Natural killer cell (primary cell): Measurements from ENCODE around the gene CPEB3. TPM values are rescaled to one million over a fixed set of nuclear protein-coding genes. Genes with fewer than 3 reads are reported as not detected.

Experiments used
- ATAC-seq, 3 donors: fragments of 150-1000 bp in 2 of 3; fragments of 200-7000 bp in 1 of 3; cut with Tn5 transposase; 1 replicate in 1 of 3; 2 replicates in 2 of 3; pipeline ENCODE4 v1.10.0; 2021; ENCODE audit warnings: mild to moderate bottlenecking in 2 of 3, moderate library complexity in 2 of 3
- DNase-seq, 2 donors: peaks; one replicate each; pipeline versions ENCODE4 v3.0.0 to v3.0.0-alpha.2; 2013 to 2021; ENCODE audit warnings: mixed read lengths in 1 of 2
- H3K27ac ChIP-seq: one replicate; pipeline ENCODE4 v1.5.1; 2013; ENCODE audit warnings: mild to moderate bottlenecking, low read length
- H3K27me3 ChIP-seq: one replicate; pipeline ENCODE4 v1.6.1; 2013; ENCODE audit warnings: low read length; ENCODE audit not compliant: control insufficient read depth, insufficient read depth
- H3K36me3 ChIP-seq: one replicate; pipeline ENCODE4 v1.6.1; 2013; ENCODE audit warnings: low read length; ENCODE audit not compliant: control insufficient read depth, insufficient read depth
- H3K4me1 ChIP-seq: one replicate; pipeline ENCODE4 v1.6.1; 2013; ENCODE audit warnings: low read length; ENCODE audit not compliant: control insufficient read depth, insufficient read depth
- H3K4me3 ChIP-seq: one replicate; pipeline ENCODE4 v1.5.1; 2013; ENCODE audit warnings: low read length
- H3K9me3 ChIP-seq: one replicate; pipeline ENCODE4 v1.6.1; 2013; ENCODE audit warnings: low read length; ENCODE audit not compliant: control insufficient read depth, insufficient read depth
- H3K27ac Mint-ChIP-seq, 2 donors: one replicate each; pipeline ENCODE4 v1.8.0; 2022; ENCODE audit warnings: mild to moderate bottlenecking in 2 of 2, mixed read lengths in 2 of 2, moderate library complexity in 1 of 2
- H3K27me3 Mint-ChIP-seq, 2 donors: one replicate each; pipeline ENCODE4 v1.8.0; 2022; ENCODE audit warnings: low read depth in 2 of 2, mixed read lengths in 2 of 2
- H3K36me3 Mint-ChIP-seq: one replicate; pipeline ENCODE4 v1.8.0; 2022; ENCODE audit warnings: mixed read lengths
- H3K4me1 Mint-ChIP-seq, 2 donors: one replicate each; pipeline ENCODE4 v1.8.0; 2022; ENCODE audit warnings: mixed read lengths in 2 of 2
- H3K4me3 Mint-ChIP-seq: one replicate; pipeline ENCODE4 v1.8.0; 2022; ENCODE audit warnings: mild to moderate bottlenecking, moderate library complexity, mixed read lengths
- H3K9me3 Mint-ChIP-seq, 2 donors: one replicate each; pipeline ENCODE4 v1.8.0; 2022; ENCODE audit warnings: mixed read lengths in 2 of 2
- WGBS: methylation state at CpG from one replicate; pipeline ENCODE4 v1.1.7; 2013; ENCODE audit warnings: missing lambda C conversion rate; ENCODE audit not compliant: insufficient coverage; 5-methylcytosine and 5-hydroxymethylcytosine counted together
- intact Hi-C: fragments of 100-400 bp; cut with micrococcal nuclease; formaldehyde crosslinking; loops from one replicate; pipeline ENCODE4 v1.14.2; 2022
- total RNA-seq, 4 donors: library from RNA; stranded (reverse); fragments of 120-200 nt in 1 of 4; gene quantifications; one replicate each; pipeline versions ENCODE4 v1.2.3 to v1.2.4, GENCODE V29; 2013 to 2022
- TF ChIP-seq, protein P1 (sequence below): fragments of 200-600 bp; IDR thresholded peaks from one replicate; pipeline ENCODE4 v1.8.0; 2022; ENCODE audit warnings: antibody characterized with exemption

Gene CPEB3
- total RNA-seq, 3 donors from 2014 or later (not counting 1 experiment from before 2014, with no cell fraction given): 3.6 to 6.9 (median 5.4) TPM

DNA sequence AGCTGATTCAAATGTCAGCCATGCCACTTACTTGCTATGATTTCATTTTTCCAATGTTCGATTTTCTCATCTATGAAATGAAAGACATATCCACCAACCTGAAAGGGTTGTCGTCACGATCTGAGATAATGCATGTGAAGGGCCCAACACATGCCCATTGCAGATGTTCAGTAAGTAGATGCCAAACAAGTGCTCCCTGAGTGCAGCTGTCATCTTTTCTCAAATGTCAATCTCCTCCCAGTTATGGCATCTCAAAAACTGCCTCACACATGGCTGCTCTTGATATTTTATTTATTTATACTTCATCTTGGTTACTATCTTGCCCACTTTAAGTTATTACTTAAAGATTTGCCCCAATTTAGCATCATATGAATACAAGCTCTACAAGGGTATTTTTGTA, 16.8 kb downstream of the CPEB3 start:
- Histone ChIP-seq H3K27me3 (no peaks in the 10 kb centered on the region), H3K4me3 (no peak overlapping the region), H3K36me3 (no peaks in the 10 kb centered on the region), H3K4me1 (no peaks in the 10 kb centered on the region), H3K27ac (no peak overlapping the region), H3K9me3 (no peaks in the 10 kb centered on the region)
- H3K27me3 Mint-ChIP-seq: no peaks in the 10 kb centered on the region
- no peaks in the 10 kb centered on the region for H3K9me3 Mint-ChIP-seq
- DNase-seq: no peak
- TF ChIP-seq, protein P1, sequence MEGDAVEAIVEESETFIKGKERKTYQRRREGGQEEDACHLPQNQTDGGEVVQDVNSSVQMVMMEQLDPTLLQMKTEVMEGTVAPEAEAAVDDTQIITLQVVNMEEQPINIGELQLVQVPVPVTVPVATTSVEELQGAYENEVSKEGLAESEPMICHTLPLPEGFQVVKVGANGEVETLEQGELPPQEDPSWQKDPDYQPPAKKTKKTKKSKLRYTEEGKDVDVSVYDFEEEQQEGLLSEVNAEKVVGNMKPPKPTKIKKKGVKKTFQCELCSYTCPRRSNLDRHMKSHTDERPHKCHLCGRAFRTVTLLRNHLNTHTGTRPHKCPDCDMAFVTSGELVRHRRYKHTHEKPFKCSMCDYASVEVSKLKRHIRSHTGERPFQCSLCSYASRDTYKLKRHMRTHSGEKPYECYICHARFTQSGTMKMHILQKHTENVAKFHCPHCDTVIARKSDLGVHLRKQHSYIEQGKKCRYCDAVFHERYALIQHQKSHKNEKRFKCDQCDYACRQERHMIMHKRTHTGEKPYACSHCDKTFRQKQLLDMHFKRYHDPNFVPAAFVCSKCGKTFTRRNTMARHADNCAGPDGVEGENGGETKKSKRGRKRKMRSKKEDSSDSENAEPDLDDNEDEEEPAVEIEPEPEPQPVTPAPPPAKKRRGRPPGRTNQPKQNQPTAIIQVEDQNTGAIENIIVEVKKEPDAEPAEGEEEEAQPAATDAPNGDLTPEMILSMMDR: no peak
- intact Hi-C loops: no loop called here
- peaks cover 1 to 12% of the 10 kb centered on the region in 2 donors for H3K4me1 Mint-ChIP-seq
- ATAC-seq: no peak
- no peak overlapping the region for H3K4me3 Mint-ChIP-seq
- no peak overlapping the region for H3K27ac Mint-ChIP-seq
- 95% methylated on average over 3 of the region's 3 CpGs for WGBS
- no peaks in the 10 kb centered on the region for H3K36me3 Mint-ChIP-seq

DNA sequence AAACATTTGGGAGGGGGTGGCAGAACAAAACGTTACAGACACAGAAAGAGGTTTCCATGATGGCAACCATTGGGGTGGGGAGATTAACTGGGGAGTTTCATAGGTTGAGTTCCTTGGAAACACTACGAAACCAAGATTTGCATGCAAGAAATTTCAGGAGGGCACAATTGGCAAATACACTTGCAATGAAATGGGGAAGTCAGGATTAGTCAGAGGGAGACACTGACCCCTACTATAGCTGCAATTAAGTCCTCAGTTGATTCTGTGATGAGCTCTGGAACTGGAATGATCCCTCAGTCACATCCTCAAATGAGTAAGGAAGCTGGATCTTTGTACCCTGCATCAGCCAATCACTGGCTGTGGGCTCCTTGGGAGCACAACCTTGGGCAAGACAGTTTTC, 22.1 kb downstream of the CPEB3 start:
- peaks cover 0 to 13% of the 10 kb centered on the region in 2 donors for H3K4me1 Mint-ChIP-seq

DNA sequence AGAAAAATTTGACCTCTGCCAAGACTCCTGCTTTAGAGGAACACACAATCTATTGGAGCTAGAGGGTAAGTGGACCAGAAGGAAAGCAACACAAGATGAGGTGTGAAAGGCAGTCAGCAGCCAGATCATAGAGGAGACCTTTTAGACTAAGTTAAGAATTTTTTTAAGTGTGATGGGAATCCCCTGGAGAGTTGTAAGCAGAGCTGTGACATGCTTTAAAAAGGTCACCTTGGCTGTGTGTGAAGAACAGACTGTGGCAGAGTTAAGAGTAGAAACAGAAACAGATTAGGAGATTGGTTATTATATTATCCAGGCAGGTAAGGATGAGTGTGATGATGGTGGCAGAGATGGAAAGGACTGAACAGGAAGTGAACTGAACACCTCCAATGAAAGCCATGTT, 23.5 kb downstream of the CPEB3 start:
- Histone ChIP-seq H3K27ac (no peak overlapping the region), H3K9me3 (no peaks in the 10 kb centered on the region), H3K36me3 (no peaks in the 10 kb centered on the region), H3K4me3 (no peak overlapping the region), H3K27me3 (no peaks in the 10 kb centered on the region), H3K4me1 (no peaks in the 10 kb centered on the region)
- Mint-ChIP-seq H3K27ac (peak overlapping the region in 1 of 2 donors; percentile 3), H3K36me3 (no peaks in the 10 kb centered on the region), H3K4me1 (peaks cover 0 to 10% of the 10 kb centered on the region in 2 donors), H3K4me3 (no peak overlapping the region), H3K27me3 (no peaks in the 10 kb centered on the region), H3K9me3 (no peaks in the 10 kb centered on the region)
- no peak for DNase-seq
- TF ChIP-seq, protein P1: no peak
- intact Hi-C loops: no loop called here
- peak; percentile 47 to 56 (median 50) for ATAC-seq

More for the DNA sequence above, 22.1 kb downstream of the CPEB3 start:
- Histone ChIP-seq H3K4me3 (no peak overlapping the region), H3K9me3 (no peaks in the 10 kb centered on the region), H3K36me3 (no peaks in the 10 kb centered on the region), H3K27me3 (no peaks in the 10 kb centered on the region), H3K27ac (no peak overlapping the region), H3K4me1 (no peaks in the 10 kb centered on the region)
- TF ChIP-seq, protein P1: no peak
- Mint-ChIP-seq H3K4me3 (no peak overlapping the region), H3K27me3 (no peaks in the 10 kb centered on the region), H3K9me3 (no peaks in the 10 kb centered on the region), H3K27ac (no peak overlapping the region), H3K36me3 (no peaks in the 10 kb centered on the region)
- intact Hi-C loops: no loop called here
- DNase-seq (no peak), ATAC-seq (no peak)
- 92% methylated on average over 2 of the region's 2 CpGs for whole genome bisulfite sequencing

DNA sequence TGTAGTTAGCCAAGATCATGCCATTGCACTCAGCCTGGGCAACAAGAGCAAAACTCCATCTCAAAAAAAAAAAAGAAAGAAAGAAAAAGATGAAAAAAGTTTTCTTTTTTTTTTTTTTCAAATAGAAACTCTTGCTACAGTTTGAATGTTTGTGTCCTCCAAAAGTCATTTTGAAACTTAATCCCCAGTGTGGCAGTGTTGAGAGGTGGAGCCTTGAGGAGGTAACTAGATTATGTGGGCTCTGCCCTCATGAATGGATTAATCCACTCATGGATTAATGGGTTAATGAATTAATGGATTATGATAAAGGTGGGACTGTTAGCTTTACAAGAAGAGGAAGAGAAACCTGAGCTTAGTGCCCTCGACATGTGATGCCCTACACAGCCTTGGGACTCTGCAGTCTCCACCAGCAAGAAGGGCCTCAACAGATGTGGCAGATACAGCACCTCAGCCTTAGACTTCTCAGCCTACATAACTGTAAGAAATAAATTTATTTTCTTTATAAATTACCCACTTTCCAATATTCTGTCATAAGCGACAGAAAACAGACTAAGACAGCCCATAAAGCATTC, 25.1 kb downstream of the CPEB3 start:
- H3K36me3 ChIP-seq: no peaks in the 10 kb centered on the region
- ATAC-seq: no peak
- H3K4me1 ChIP-seq: no peaks in the 10 kb centered on the region
- no peaks in the 10 kb centered on the region for H3K27me3 Mint-ChIP-seq
- peaks cover 0 to 10% of the 10 kb centered on the region in 2 donors for H3K4me1 Mint-ChIP-seq
- no peaks in the 10 kb centered on the region for H3K36me3 Mint-ChIP-seq
- H3K27ac Mint-ChIP-seq: no peak overlapping the region
- intact Hi-C loops: no loop called here
- WGBS: 76% methylated on average over 1 of the region's 2 CpGs
- TF ChIP-seq, protein P1: no peak
- H3K4me3 ChIP-seq: no peak overlapping the region
- H3K9me3 ChIP-seq: no peaks in the 10 kb centered on the region
- no peaks in the 10 kb centered on the region for H3K9me3 Mint-ChIP-seq
- no peaks in the 10 kb centered on the region for H3K27me3 ChIP-seq
- no peak overlapping the region for H3K27ac ChIP-seq
- no peak overlapping the region for H3K4me3 Mint-ChIP-seq
- no peak for DNase-seq
